Measurements from ENCODE around the gene HSF5. TPM values are rescaled to one million over a fixed set of nuclear protein-coding genes. Genes with fewer than 3 reads are reported as not detected.

The HSF5 gene
- total and polyA plus RNA-seq, 12 donors, result 0.03 to 0.11 (median 0.06) TPM; not detected in 8

DNA sequence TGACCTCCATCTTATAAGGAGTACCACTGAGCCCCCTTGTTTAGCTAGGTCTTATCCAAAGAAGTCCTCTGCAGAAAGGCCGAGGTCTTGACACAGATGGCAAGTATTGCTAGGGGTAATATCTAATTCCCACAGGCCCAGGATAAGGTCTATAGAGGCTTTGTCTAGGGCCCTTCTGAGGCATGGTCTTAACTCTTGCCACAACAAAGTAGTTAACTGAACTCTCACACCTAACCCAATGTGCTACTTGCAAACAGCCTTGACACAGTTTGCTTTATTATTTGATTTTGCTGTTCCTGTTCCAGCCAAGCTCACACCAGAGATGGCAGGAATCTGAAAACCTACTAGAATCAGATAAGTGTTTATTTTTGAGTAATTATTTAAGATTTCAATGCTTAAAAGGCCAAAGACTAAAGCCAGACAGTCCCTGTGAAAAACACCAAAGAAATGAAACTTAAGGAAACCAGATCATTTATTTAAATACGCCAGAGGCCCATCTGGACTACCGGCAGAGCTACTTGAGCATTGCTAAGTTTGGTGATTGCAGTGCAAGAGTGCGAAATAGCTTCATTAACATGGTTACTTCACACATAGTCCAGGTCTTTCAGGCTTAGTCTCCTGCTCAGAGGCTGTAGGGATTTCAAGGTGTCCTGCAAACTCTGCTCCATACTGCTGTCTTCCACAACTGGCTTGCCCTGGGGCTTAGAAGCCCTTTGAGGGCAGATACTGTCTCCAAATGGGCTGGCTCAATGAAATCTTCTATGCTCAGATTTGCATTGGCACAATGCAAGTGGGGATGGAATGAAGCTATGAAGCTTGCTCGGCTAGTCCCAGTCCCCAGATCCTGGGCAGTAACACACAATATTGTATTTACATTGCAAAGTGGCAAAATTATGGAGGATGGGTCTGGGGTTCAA, 107.7 kb downstream of the HSF5 start:
- WGBS, 4 donors, result 90 to 92% (median 92%) methylated on average over 5 of the region's 5 CpGs
- Histone ChIP-seq H3K9me3 (replicated peaks in 1 of 3) (no peaks in the 10 kb centered on the region), H3K27me3 (no peaks in the 10 kb centered on the region), H3K4me3 (no peak overlapping the region), H3K27ac (no peak overlapping the region), H3K4me1 (replicated peaks in 1 of 2) (peaks cover 4 to 18% of the 10 kb centered on the region in 2 donors), H3K36me3 (replicated peaks in 1 of 2) (no peaks in the 10 kb centered on the region)
- intact Hi-C loops (cut with DNase I), result no loop called here
- TF ChIP-seq, protein P1, sequence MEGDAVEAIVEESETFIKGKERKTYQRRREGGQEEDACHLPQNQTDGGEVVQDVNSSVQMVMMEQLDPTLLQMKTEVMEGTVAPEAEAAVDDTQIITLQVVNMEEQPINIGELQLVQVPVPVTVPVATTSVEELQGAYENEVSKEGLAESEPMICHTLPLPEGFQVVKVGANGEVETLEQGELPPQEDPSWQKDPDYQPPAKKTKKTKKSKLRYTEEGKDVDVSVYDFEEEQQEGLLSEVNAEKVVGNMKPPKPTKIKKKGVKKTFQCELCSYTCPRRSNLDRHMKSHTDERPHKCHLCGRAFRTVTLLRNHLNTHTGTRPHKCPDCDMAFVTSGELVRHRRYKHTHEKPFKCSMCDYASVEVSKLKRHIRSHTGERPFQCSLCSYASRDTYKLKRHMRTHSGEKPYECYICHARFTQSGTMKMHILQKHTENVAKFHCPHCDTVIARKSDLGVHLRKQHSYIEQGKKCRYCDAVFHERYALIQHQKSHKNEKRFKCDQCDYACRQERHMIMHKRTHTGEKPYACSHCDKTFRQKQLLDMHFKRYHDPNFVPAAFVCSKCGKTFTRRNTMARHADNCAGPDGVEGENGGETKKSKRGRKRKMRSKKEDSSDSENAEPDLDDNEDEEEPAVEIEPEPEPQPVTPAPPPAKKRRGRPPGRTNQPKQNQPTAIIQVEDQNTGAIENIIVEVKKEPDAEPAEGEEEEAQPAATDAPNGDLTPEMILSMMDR (IDR thresholded peaks at IDR 0.05), result no peak
- no peak for TF ChIP-seq POLR2A (IDR thresholded peaks at IDR 0.05)
- DNase-seq, result no peak

DNA sequence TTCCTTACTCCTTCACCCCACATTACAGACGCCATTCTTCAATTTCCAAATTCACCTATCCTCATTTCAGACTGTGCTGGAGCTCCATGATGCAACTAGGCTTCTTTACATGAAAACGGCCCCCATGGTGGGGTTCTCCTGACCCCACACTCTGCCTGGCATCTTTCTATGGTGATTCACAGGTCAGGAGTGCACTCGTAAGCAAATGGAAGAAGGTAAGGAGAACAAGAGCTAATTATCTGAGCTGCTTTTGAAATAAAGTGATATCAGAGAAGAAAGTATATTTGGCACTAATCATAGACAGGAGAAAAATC, 108.7 kb downstream of the HSF5 start:
- 75 to 84% (median 77%) methylated on average over 3 of the region's 3 CpGs for WGBS, 4 donors
- no peaks in the 10 kb centered on the region for H3K27me3 ChIP-seq
- H3K4me1 ChIP-seq (replicated peaks in 1 of 2), result peaks cover 2 to 17% of the 10 kb centered on the region in 2 donors
- TF ChIP-seq, protein P1 (IDR thresholded peaks at IDR 0.05), result no peak
- TF ChIP-seq POLR2A (IDR thresholded peaks at IDR 0.05), result no peak
- DNase-seq, result no peak
- no peak overlapping the region for H3K27ac ChIP-seq
- H3K36me3 ChIP-seq (replicated peaks in 1 of 2), result no peaks in the 10 kb centered on the region
- no peak overlapping the region for H3K4me3 ChIP-seq
- H3K9me3 ChIP-seq (replicated peaks in 1 of 3), result no peaks in the 10 kb centered on the region
- intact Hi-C loops (cut with DNase I), result no loop called here

DNA sequence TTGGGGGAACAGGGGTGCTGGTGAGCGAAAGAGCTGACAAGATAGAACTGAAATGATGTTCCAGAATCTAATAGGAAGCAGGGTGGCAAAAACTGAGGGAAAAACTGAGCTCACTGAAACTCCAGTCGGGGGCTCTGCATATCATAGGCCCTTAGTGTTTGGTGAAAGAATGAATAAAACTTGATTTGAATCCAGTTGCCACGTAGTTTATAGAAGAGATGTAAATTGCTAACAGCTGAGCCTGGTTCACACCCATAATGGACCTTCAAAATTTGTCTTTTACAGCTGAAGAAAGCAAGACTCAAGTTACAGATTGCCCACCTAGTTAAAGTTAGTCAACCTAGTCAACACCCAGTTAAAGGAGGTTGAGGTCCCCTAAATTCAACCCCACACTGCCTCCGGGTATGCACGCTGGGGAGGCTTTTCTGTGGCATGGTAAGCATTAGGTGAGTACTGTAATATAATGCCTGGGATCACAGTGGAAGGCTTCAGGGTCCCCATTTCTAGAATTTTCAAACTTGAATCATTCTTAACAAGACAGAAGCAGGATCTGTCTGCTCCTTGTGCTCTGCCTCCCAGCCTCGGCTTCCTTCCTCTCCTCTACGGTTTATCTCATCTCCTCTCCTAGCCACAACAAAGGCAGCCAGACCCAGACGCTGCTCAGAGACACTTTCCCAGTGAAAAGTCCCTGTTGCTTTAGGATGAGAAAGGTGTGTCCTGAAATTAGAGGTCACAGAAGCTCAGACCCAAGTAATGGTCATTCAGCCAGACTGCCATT, 109.3 kb downstream of the HSF5 start:
- no peak for DNase-seq
- Histone ChIP-seq H3K27ac (no peak overlapping the region), H3K36me3 (replicated peaks in 1 of 2) (no peaks in the 10 kb centered on the region), H3K9me3 (replicated peaks in 1 of 3) (no peaks in the 10 kb centered on the region), H3K4me1 (replicated peaks in 1 of 2) (peaks cover 0 to 11% of the 10 kb centered on the region in 2 donors), H3K4me3 (no peak overlapping the region), H3K27me3 (no peaks in the 10 kb centered on the region)
- intact Hi-C loops (cut with DNase I), result no loop called here
- 72 to 78% (median 73%) methylated on average over 8 of the region's 8 CpGs for WGBS, 4 donors
- TF ChIP-seq, protein P1 (IDR thresholded peaks at IDR 0.05), result no peak
- no peak for TF ChIP-seq POLR2A (IDR thresholded peaks at IDR 0.05)

DNA sequence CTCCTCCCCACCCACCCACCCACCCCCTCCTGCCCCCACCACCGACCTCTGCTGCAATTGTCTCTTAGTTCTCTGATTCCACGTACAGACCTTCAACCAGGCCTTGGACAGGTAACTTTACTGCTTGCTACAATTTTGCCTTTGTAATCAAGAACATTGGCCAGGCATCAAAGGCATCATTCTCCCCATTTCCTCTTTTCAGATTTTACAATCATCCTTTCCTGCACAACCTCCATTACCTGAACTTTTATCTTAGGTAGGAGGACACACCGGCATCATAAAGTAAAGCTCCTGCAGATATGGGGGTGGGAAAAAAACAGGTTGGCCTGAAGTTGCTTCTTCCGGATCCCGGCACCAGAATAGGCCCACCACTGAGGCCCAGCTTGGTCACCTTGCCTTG, 110.5 kb downstream of the HSF5 start:
- DNase-seq, result no peak
- WGBS, 4 donors, result 71 to 84% (median 77%) methylated on average over 5 of the region's 5 CpGs
- Histone ChIP-seq H3K27ac (no peak overlapping the region), H3K9me3 (replicated peaks in 1 of 3) (no peaks in the 10 kb centered on the region), H3K36me3 (replicated peaks in 1 of 2) (no peaks in the 10 kb centered on the region), H3K27me3 (no peaks in the 10 kb centered on the region), H3K4me1 (replicated peaks in 1 of 2) (peaks cover 0 to 5% of the 10 kb centered on the region in 2 donors), H3K4me3 (no peak overlapping the region)
- intact Hi-C loops (cut with DNase I), result no loop called here
- TF ChIP-seq POLR2A (IDR thresholded peaks at IDR 0.05), result no peak
- TF ChIP-seq, protein P1 (IDR thresholded peaks at IDR 0.05), result no peak
